BLaER1 (cell line): ENCODE results near the gene FGGY.

Experiments
- H3K27ac ChIP-seq: shearing (Covaris generic); formaldehyde crosslinking; 2 replicates; pipeline ENCODE4 v1.8.1; 2022
- H3K27me3 ChIP-seq: shearing (Covaris generic); formaldehyde crosslinking; 2 replicates; pipeline ENCODE4 v1.8.1; 2022
- H3K36me3 ChIP-seq: shearing (Covaris generic); formaldehyde crosslinking; 2 replicates; pipeline ENCODE4 v1.8.1; 2022
- H3K4me1 ChIP-seq: shearing (Covaris generic); formaldehyde crosslinking; 2 replicates; pipeline ENCODE4 v1.8.1; 2022
- H3K4me2 ChIP-seq: shearing (Covaris generic); formaldehyde crosslinking; 2 replicates; pipeline ENCODE4 v1.8.1; 2022
- H3K4me3 ChIP-seq: shearing (Covaris generic); formaldehyde crosslinking; 2 replicates; pipeline ENCODE4 v1.8.1; 2022
- H3K9ac ChIP-seq: shearing (Covaris generic); formaldehyde crosslinking; 2 replicates; pipeline ENCODE4 v1.8.1; 2022
- H3K9me3 ChIP-seq: shearing (Covaris generic); formaldehyde crosslinking; 2 replicates; pipeline ENCODE4 v1.8.1; 2022
- H4K20me1 ChIP-seq: shearing (Covaris generic); formaldehyde crosslinking; 2 replicates; pipeline ENCODE4 v1.8.1; 2022
- Cebpa-rat ChIP-seq: shearing (Covaris generic); IDR thresholded peaks from 2 replicates; pipeline ENCODE4 v1.8.1; 2022

The FGGY gene

GRCh38 chr1:59543211-59543668, 246.3 kb downstream of the FGGY start:
- Histone ChIP-seq H3K9ac (no peak overlapping the region), H3K27ac (no peak overlapping the region), H3K9me3 (no peaks in the 10 kb centered on the region), H3K27me3 (no peaks in the 10 kb centered on the region), H3K4me1 (no peaks in the 10 kb centered on the region), H3K4me2 (no peak overlapping the region), H4K20me1 (no peaks in the 10 kb centered on the region), H3K4me3 (no peak overlapping the region), H3K36me3 (no peaks in the 10 kb centered on the region)
- TF ChIP-seq Cebpa-rat: no peak

- Histone ChIP-seq H3K27ac (no peak overlapping the region), H3K9me3 (no peaks in the 10 kb centered on the region), H3K4me1 (no peaks in the 10 kb centered on the region), H3K27me3 (no peaks in the 10 kb centered on the region), H3K36me3 (no peaks in the 10 kb centered on the region), H4K20me1 (no peaks in the 10 kb centered on the region), H3K4me2 (no peak overlapping the region), H3K9ac (no peak overlapping the region), H3K4me3 (no peak overlapping the region)
- TF ChIP-seq Cebpa-rat: no peak
These were observed 247.9 kb downstream of the FGGY start for GRCh38 chr1:59544615-59545293.

- no peak overlapping the region for H3K9ac ChIP-seq
- TF ChIP-seq Cebpa-rat: no peak
- H3K27me3 ChIP-seq: no peaks in the 10 kb centered on the region
- no peak overlapping the region for H3K4me2 ChIP-seq
- no peak overlapping the region for H3K4me3 ChIP-seq
- no peaks in the 10 kb centered on the region for H3K36me3 ChIP-seq
- no peaks in the 10 kb centered on the region for H3K9me3 ChIP-seq
- no peaks in the 10 kb centered on the region for H3K4me1 ChIP-seq
- H3K27ac ChIP-seq: no peak overlapping the region
- no peaks in the 10 kb centered on the region for H4K20me1 ChIP-seq
These were observed 248.9 kb downstream of the FGGY start for GRCh38 chr1:59545830-59546229.

GRCh38 chr1:59549066-59549837, 252.4 kb downstream of the FGGY start:
- Histone ChIP-seq H3K4me3 (no peak overlapping the region), H3K9ac (no peak overlapping the region), H3K36me3 (no peaks in the 10 kb centered on the region), H3K4me1 (no peaks in the 10 kb centered on the region), H4K20me1 (no peaks in the 10 kb centered on the region), H3K27me3 (no peaks in the 10 kb centered on the region), H3K4me2 (no peak overlapping the region), H3K27ac (no peak overlapping the region), H3K9me3 (no peaks in the 10 kb centered on the region)
- TF ChIP-seq Cebpa-rat: no peak

GRCh38 chr1:59549903-59550302, 253.0 kb downstream of the FGGY start:
- H3K27me3 ChIP-seq: no peaks in the 10 kb centered on the region
- H3K4me1 ChIP-seq: no peaks in the 10 kb centered on the region
- no peak for TF ChIP-seq Cebpa-rat
- H3K9ac ChIP-seq: no peak overlapping the region
- no peak overlapping the region for H3K4me2 ChIP-seq
- H3K36me3 ChIP-seq: no peaks in the 10 kb centered on the region
- no peaks in the 10 kb centered on the region for H4K20me1 ChIP-seq
- no peaks in the 10 kb centered on the region for H3K9me3 ChIP-seq
- no peak overlapping the region for H3K27ac ChIP-seq
- H3K4me3 ChIP-seq: no peak overlapping the region

GRCh38 chr1:59552007-59552406, 255.1 kb downstream of the FGGY start:
- no peak overlapping the region for H3K27ac ChIP-seq
- no peaks in the 10 kb centered on the region for H4K20me1 ChIP-seq
- peaks cover 4% of the 10 kb centered on the region; the same call in 1 of the 2 replicates for H3K9me3 ChIP-seq
- H3K4me2 ChIP-seq: no peak overlapping the region
- H3K4me1 ChIP-seq: no peaks in the 10 kb centered on the region
- H3K4me3 ChIP-seq: no peak overlapping the region
- no peaks in the 10 kb centered on the region for H3K27me3 ChIP-seq
- no peaks in the 10 kb centered on the region for H3K36me3 ChIP-seq
- H3K9ac ChIP-seq: no peak overlapping the region
- no peak for TF ChIP-seq Cebpa-rat

GRCh38 chr1:59553371-59553770, 256.5 kb downstream of the FGGY start:
- H3K27ac ChIP-seq: no peak overlapping the region
- H3K27me3 ChIP-seq: no peaks in the 10 kb centered on the region
- TF ChIP-seq Cebpa-rat: no peak
- H3K9me3 ChIP-seq: peaks cover 16% of the 10 kb centered on the region
- H3K36me3 ChIP-seq: peaks cover 7% of the 10 kb centered on the region; the same call in 1 of the 2 replicates
- no peak overlapping the region for H3K9ac ChIP-seq
- no peaks in the 10 kb centered on the region for H4K20me1 ChIP-seq
- no peaks in the 10 kb centered on the region for H3K4me1 ChIP-seq
- H3K4me3 ChIP-seq: no peak overlapping the region
- H3K4me2 ChIP-seq: no peak overlapping the region

GRCh38 chr1:59554011-59554663, 257.2 kb downstream of the FGGY start:
- Histone ChIP-seq H3K9ac (no peak overlapping the region), H3K4me3 (no peak overlapping the region), H3K36me3 (peaks cover 7% of the 10 kb centered on the region; the same call in 1 of the 2 replicates), H3K27ac (no peak overlapping the region), H3K4me1 (no peaks in the 10 kb centered on the region), H4K20me1 (no peaks in the 10 kb centered on the region), H3K27me3 (no peaks in the 10 kb centered on the region), H3K4me2 (no peak overlapping the region), H3K9me3 (peaks cover 23% of the 10 kb centered on the region)
- TF ChIP-seq Cebpa-rat: no peak

- Histone ChIP-seq H4K20me1 (no peaks in the 10 kb centered on the region), H3K36me3 (peaks cover 7% of the 10 kb centered on the region; the same call in 1 of the 2 replicates), H3K9me3 (peaks cover 28% of the 10 kb centered on the region), H3K9ac (no peak overlapping the region), H3K4me1 (no peaks in the 10 kb centered on the region), H3K4me2 (no peak overlapping the region), H3K27me3 (no peaks in the 10 kb centered on the region), H3K27ac (no peak overlapping the region), H3K4me3 (no peak overlapping the region)
- no peak for TF ChIP-seq Cebpa-rat
These were observed 257.9 kb downstream of the FGGY start for GRCh38 chr1:59554752-59555151.

GRCh38 chr1:59556398-59556797, 259.5 kb downstream of the FGGY start:
- peaks cover 28% of the 10 kb centered on the region for H3K9me3 ChIP-seq
- no peak overlapping the region for H3K4me2 ChIP-seq
- H3K9ac ChIP-seq: no peak overlapping the region
- peaks cover 7% of the 10 kb centered on the region; the same call in 1 of the 2 replicates for H3K36me3 ChIP-seq
- H3K4me3 ChIP-seq: no peak overlapping the region
- no peak overlapping the region for H3K27ac ChIP-seq
- TF ChIP-seq Cebpa-rat: no peak
- no peaks in the 10 kb centered on the region for H4K20me1 ChIP-seq
- H3K27me3 ChIP-seq: no peaks in the 10 kb centered on the region
- peaks cover 15% of the 10 kb centered on the region for H3K4me1 ChIP-seq
